ENCODE results near the gene EFCAB11.

DNA sequence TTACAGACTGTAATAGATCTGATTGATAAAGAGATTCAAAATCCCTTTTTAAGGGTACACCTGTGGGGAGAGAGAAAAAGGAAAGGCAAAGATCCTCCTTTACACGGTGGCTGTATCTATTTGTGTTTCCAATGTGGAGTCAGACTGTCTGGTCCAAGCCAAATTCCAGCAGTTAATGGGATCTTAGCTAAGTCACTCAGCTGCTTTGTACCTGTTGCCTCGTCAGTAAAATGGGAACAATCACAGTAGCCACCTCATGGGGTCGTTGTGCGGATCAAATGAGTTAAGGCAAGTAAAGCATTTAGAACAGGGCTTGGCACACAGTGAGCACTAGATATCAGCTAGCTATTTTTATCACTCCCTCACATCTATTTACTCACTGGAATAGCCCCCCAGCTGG lies 46.9 kb downstream of the EFCAB11 start:
- TF ChIP-seq, protein P1, sequence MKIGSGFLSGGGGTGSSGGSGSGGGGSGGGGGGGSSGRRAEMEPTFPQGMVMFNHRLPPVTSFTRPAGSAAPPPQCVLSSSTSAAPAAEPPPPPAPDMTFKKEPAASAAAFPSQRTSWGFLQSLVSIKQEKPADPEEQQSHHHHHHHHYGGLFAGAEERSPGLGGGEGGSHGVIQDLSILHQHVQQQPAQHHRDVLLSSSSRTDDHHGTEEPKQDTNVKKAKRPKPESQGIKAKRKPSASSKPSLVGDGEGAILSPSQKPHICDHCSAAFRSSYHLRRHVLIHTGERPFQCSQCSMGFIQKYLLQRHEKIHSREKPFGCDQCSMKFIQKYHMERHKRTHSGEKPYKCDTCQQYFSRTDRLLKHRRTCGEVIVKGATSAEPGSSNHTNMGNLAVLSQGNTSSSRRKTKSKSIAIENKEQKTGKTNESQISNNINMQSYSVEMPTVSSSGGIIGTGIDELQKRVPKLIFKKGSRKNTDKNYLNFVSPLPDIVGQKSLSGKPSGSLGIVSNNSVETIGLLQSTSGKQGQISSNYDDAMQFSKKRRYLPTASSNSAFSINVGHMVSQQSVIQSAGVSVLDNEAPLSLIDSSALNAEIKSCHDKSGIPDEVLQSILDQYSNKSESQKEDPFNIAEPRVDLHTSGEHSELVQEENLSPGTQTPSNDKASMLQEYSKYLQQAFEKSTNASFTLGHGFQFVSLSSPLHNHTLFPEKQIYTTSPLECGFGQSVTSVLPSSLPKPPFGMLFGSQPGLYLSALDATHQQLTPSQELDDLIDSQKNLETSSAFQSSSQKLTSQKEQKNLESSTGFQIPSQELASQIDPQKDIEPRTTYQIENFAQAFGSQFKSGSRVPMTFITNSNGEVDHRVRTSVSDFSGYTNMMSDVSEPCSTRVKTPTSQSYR (CRISPR knock-in tag; IDR thresholded peaks at IDR 0.05): no peak
- TF ChIP-seq, protein P2, sequence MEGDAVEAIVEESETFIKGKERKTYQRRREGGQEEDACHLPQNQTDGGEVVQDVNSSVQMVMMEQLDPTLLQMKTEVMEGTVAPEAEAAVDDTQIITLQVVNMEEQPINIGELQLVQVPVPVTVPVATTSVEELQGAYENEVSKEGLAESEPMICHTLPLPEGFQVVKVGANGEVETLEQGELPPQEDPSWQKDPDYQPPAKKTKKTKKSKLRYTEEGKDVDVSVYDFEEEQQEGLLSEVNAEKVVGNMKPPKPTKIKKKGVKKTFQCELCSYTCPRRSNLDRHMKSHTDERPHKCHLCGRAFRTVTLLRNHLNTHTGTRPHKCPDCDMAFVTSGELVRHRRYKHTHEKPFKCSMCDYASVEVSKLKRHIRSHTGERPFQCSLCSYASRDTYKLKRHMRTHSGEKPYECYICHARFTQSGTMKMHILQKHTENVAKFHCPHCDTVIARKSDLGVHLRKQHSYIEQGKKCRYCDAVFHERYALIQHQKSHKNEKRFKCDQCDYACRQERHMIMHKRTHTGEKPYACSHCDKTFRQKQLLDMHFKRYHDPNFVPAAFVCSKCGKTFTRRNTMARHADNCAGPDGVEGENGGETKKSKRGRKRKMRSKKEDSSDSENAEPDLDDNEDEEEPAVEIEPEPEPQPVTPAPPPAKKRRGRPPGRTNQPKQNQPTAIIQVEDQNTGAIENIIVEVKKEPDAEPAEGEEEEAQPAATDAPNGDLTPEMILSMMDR (IDR thresholded peaks at IDR 0.05): no peak
